K562 (cell line): ENCODE data around the gene RPL22. TPM values are rescaled to one million over a fixed set of nuclear protein-coding genes. Genes with fewer than 3 reads are reported as not detected.

Experiments used
- ATAC-seq: fragments of 200-7000 bp; cut with Tn5 transposase; 3 replicates; pipeline ENCODE4 v1.9.1; 2020; ENCODE audit warnings: moderate library complexity
- BruUV-seq: library from RNA; stranded (reverse); fragments of 400-500 nt; replicated peaks from 2 replicates; lab custom pipeline; 2021; lab: Mats Ljungman, UMichigan
- CTCF ChIA-PET: fragments of 300-600 bp; formaldehyde crosslinking; extraction: SDS; loops from one replicate; lab custom pipeline; 2021; ENCODE audit warnings: low intra/inter-chr PET ratio; lab: Yijun Ruan, JAX
- POLR2A ChIA-PET: fragments of 300-600, 350-650 bp; sonication (Branson Sonifier 250); formaldehyde crosslinking; extraction: SDS; loops from one replicate; lab custom pipeline; 2021; ENCODE audit warnings: antibody characterized with exemption, inconsistent platforms; lab: Yijun Ruan, JAX
- DNase-seq, 4 experiments: peaks; one replicate each; pipeline versions ENCODE4 v3.0.0 to v3.0.0-alpha.2; 2011 to 2018; ENCODE audit warnings: low spot score in 3 of 4, mixed read lengths in 3 of 4; ENCODE audit errors: extremely low read depth in 1 of 4
- FAIRE-seq: peaks from 2 replicates; lab custom pipeline; 2011; peaks lifted over from hg19 to GRCh38; lab: Jason Lieb, UNC
- H2AFZ ChIP-seq: 2 replicates; pipeline ENCODE4 v1.6.0; 2011; ENCODE audit warnings: low read depth, low read length, control low read depth, inconsistent platforms
- H3K27ac ChIP-seq: fragments of 200-600 bp; 3 replicates; pipeline ENCODE4 v1.8.0; 2011; ENCODE audit warnings: low read depth, mild to moderate bottlenecking, control low read depth, inconsistent platforms, low read length, moderate library complexity, mixed read lengths; ENCODE audit errors: extremely low read depth
- H3K27me3 ChIP-seq, 2 experiments: fragments of 300-600 bp in 1 of 2; 2 replicates in 1 of 2; 3 replicates in 1 of 2; pipeline versions ENCODE4 v1.6.0 to v1.8.0; 2011; ENCODE audit warnings: inconsistent platforms in 2 of 2, low read length in 2 of 2, mild to moderate bottlenecking in 1 of 2, mixed read lengths in 1 of 2, moderate library complexity in 1 of 2; ENCODE audit not compliant: control insufficient read depth in 2 of 2, insufficient read depth in 2 of 2
- H3K36me3 ChIP-seq: fragments of 300-600 bp; 3 replicates; pipeline ENCODE4 v1.8.0; 2011; ENCODE audit warnings: mild to moderate bottlenecking, low read length, inconsistent platforms; ENCODE audit not compliant: control insufficient read depth, insufficient read depth
- H3K4me1 ChIP-seq, 2 experiments: fragments of 200-600 bp in 1 of 2; replicated peaks in 1 of 2; 2 replicates in 1 of 2; 3 replicates in 1 of 2; pipeline versions ENCODE4 v1.5.1 to v1.8.0; 2011; ENCODE audit warnings: inconsistent platforms in 2 of 2, low read length in 2 of 2, mild to moderate bottlenecking in 1 of 2, mixed read lengths in 1 of 2, moderate library complexity in 1 of 2; ENCODE audit not compliant: control insufficient read depth in 2 of 2, insufficient read depth in 2 of 2
- H3K4me2 ChIP-seq: 2 replicates; pipeline ENCODE4 v1.6.1; 2011; ENCODE audit warnings: low read length, control low read depth, inconsistent platforms, mixed read lengths; ENCODE audit not compliant: insufficient read depth
- H3K4me3 ChIP-seq: fragments of 200-600 bp; sonication (generic), shearing (Covaris generic); 2 replicates; pipeline ENCODE4 v1.5.1; 2016; ENCODE audit warnings: control low read depth, inconsistent platforms
- H3K79me2 ChIP-seq: fragments of 200-600 bp; 3 replicates; pipeline ENCODE4 v1.8.0; 2011; ENCODE audit warnings: low read length, inconsistent platforms; ENCODE audit not compliant: control insufficient read depth, insufficient read depth
- H3K9ac ChIP-seq, 2 experiments: 2 replicates each; pipeline versions ENCODE4 v1.6.0 to v1.6.1; 2011; ENCODE audit warnings: low read depth in 2 of 2, low read length in 2 of 2, control low read depth in 1 of 2, inconsistent platforms in 1 of 2, mild to moderate bottlenecking in 1 of 2, mixed read lengths in 1 of 2; ENCODE audit not compliant: insufficient read depth in 1 of 2
- H3K9me1 ChIP-seq: one replicate; pipeline ENCODE4 v1.6.0; 2011; ENCODE audit warnings: inconsistent platforms, mild to moderate bottlenecking, low read length, moderate library complexity; ENCODE audit not compliant: control insufficient read depth, insufficient read depth
- H3K9me3 ChIP-seq: replicated peaks from 2 replicates; pipeline ENCODE4 v1.5.1; 2011; ENCODE audit warnings: low read depth, low read length, inconsistent platforms; ENCODE audit not compliant: control insufficient read depth, insufficient read depth
- H4K20me1 ChIP-seq: replicated peaks from 2 replicates; pipeline ENCODE4 v1.6.1; 2011; ENCODE audit warnings: low read length, inconsistent platforms, mixed read lengths; ENCODE audit not compliant: control insufficient read depth, insufficient read depth
- DPF2 ChIP-seq: fragments of 450-650 bp; IDR thresholded peaks from 2 replicates; pipeline ENCODE4 v1.6.1; 2016
- HDAC1 ChIP-seq, 2 experiments: fragments of 450-650 bp; IDR thresholded peaks; 2 replicates each; pipeline ENCODE4 v1.6.1; 2016 to 2017; ENCODE audit warnings: inconsistent platforms in 1 of 2, mild to moderate bottlenecking in 1 of 2, moderate library complexity in 1 of 2
- MEIS2 ChIP-seq: fragments of 450-650 bp; IDR thresholded peaks from 2 replicates; pipeline ENCODE4 v1.6.1; 2014; ENCODE audit warnings: mild to moderate bottlenecking; ENCODE audit not compliant: partially characterized antibody
- ZNF165 ChIP-seq: fragments of 250-450 bp; sonication (Bioruptor Pico); IDR thresholded peaks from 2 replicates; pipeline ENCODE4 v1.4.0; 2020; ENCODE audit warnings: borderline replicate concordance
- WGBS: fragments of 100-300 bp; shearing (Covaris generic); methylation state at CpG from one replicate; pipeline ENCODE4 v1.1.6; 2016; ENCODE audit warnings: low coverage, mixed read lengths; ENCODE audit not compliant: insufficient coverage; ENCODE audit errors: missing lambda C conversion rate; 5-methylcytosine and 5-hydroxymethylcytosine counted together
- in situ Hi-C: fragments of 300-500 bp; cut with MboI; formaldehyde crosslinking; loops from 4 replicates; pipeline ENCODE4 v1.15.0; 2018; ENCODE audit warnings: inconsistent platforms, mixed read lengths
- intact Hi-C: fragments of 100-400 bp; cut with micrococcal nuclease; formaldehyde crosslinking; loops from 2 replicates; pipeline ENCODE4 v1.14.2; 2022
- polyA plus RNA-seq, 8 experiments: library from polyadenylated mRNA; depleted of rRNA in 4 of 8; stranded (reverse) in 5 of 8; unstranded in 3 of 8; fragments of >200 nt; fragmentation: Nextera tagmentation in 2 of 8; fragmentation: Illumina TruSeq in 1 of 8; extraction: Ambion mirVana in 2 of 8; extraction: Trizol in 1 of 8; gene quantifications; 2 replicates each; pipeline versions ENCODE4 v1.2.1 to v1.2.3, GENCODE V29; 2011 to 2014; ENCODE audit warnings: inconsistent platforms in 1 of 8, missing spikeins in 1 of 8
- total RNA-seq, 7 experiments: library from RNA; depleted of rRNA in 6 of 7; stranded (reverse); fragments of >200 nt in 6 of 7; fragmentation: Illumina TruSeq in 2 of 7; extraction: Trizol in 2 of 7; gene quantifications; 2 replicates each; pipeline versions ENCODE4 v1.2.1 to v1.2.3, GENCODE V29; 2011 to 2021; ENCODE audit warnings: low replicate concordance in 1 of 7
- TF ChIP-seq, protein P1 (sequence below): fragments of 450-650 bp; IDR thresholded peaks from 2 replicates; pipeline ENCODE4 v1.6.1; 2016; ENCODE audit warnings: low read depth
- TF ChIP-seq, protein P2 (sequence below): sonication (generic); IDR thresholded peaks from 2 replicates; pipeline ENCODE4 v1.6.1; 2016
- TF ChIP-seq, protein P3 (sequence below), 2 experiments: IDR thresholded peaks in 1 of 2; conservative IDR thresholded peaks in 1 of 2; 2 replicates each; pipeline ENCODE4 v1.6.1; 2016; ENCODE audit warnings: low read depth in 2 of 2, mild to moderate bottlenecking in 1 of 2, missing compliant biosample characterization in 1 of 2, missing genetic modification characterization in 1 of 2, moderate library complexity in 1 of 2

RPL22 gene
- total and polyA plus RNA-seq, 9 of the 15 experiments (the other 6 are each of a cell fraction or from before 2014, with no cell fraction given) = 467 to 1,165 (median 607) TPM

DNA sequence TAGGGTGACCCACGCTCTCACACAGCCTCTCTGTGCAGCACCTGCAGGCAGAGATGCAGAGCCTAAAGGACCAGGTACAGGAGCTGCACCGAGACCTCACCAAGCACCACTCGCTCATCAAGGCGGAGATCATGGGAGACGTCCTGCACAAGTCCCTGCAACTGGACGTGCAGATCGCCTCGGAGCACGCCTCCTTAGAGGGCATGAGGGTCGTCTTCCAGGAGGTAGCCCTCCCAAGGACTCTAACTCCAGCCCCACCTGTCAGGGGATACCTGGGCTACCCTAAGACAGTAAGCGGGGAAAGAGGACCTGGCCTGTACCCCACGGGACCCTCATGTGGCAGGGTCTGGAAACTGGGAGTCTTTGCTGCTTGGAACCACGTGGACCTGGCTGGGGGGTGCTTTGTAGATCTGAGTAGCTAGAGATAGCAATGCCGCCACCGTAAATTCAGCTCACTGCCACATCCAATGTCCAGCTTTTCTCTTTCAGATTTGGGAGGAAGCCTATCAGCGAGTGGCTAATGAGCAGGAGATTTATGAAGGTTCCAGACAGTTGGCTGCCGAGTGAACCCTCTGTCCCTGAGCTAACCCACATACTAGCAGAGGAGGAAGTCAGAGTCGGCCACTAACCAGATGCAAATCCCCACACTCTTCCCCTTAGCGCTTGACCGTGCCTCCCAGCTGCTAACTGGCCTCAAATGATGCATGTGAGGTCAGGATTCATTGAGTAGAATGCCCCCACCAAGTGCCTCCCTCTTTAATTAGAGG, 13.0 kb upstream of the RPL22 start:
- CTCF ChIA-PET = no interaction called here
- TF ChIP-seq HDAC1 (IDR thresholded peaks at IDR 0.05) = no peak
- TF ChIP-seq, protein P1, sequence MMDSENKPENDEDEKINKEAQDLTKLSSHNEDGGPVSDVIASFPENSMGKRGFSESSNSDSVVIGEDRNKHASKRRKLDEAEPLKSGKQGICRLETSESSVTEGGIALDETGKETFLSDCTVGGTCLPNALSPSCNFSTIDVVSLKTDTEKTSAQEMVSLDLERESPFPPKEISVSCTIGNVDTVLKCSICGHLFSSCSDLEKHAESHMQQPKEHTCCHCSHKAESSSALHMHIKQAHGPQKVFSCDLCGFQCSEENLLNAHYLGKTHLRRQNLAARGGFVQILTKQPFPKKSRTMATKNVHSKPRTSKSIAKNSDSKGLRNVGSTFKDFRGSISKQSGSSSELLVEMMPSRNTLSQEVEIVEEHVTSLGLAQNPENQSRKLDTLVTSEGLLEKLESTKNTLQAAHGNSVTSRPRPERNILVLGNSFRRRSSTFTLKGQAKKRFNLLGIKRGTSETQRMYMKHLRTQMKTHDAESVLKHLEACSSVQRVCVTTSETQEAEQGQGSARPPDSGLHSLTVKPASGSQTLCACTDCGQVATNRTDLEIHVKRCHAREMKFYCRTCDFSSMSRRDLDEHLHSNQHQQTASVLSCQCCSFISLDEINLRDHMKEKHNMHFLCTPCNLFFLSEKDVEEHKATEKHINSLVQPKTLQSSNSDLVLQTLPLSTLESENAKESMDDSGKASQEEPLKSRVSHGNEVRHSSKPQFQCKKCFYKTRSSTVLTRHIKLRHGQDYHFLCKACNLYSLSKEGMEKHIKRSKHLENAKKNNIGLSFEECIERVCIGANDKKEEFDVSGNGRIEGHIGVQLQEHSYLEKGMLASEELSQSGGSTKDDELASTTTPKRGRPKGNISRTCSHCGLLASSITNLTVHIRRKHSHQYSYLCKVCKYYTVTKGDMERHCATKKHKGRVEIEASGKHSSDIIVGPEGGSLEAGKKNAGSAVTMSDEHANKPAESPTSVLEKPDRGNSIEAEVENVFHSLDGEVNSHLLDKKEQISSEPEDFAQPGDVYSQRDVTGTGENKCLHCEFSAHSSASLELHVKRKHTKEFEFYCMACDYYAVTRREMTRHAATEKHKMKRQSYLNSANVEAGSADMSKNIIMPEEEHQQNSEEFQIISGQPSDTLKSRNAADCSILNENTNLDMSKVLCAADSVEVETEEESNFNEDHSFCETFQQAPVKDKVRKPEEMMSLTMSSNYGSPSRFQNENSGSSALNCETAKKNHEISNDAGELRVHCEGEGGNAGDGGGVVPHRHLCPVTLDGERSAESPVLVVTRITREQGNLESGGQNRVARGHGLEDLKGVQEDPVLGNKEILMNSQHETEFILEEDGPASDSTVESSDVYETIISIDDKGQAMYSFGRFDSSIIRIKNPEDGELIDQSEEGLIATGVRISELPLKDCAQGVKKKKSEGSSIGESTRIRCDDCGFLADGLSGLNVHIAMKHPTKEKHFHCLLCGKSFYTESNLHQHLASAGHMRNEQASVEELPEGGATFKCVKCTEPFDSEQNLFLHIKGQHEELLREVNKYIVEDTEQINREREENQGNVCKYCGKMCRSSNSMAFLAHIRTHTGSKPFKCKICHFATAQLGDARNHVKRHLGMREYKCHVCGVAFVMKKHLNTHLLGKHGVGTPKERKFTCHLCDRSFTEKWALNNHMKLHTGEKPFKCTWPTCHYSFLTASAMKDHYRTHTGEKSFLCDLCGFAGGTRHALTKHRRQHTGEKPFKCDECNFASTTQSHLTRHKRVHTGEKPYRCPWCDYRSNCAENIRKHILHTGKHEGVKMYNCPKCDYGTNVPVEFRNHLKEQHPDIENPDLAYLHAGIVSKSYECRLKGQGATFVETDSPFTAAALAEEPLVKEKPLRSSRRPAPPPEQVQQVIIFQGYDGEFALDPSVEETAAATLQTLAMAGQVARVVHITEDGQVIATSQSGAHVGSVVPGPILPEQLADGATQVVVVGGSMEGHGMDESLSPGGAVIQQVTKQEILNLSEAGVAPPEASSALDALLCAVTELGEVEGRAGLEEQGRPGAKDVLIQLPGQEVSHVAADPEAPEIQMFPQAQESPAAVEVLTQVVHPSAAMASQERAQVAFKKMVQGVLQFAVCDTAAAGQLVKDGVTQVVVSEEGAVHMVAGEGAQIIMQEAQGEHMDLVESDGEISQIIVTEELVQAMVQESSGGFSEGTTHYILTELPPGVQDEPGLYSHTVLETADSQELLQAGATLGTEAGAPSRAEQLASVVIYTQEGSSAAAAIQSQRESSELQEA = no peak
- peak; percentile 66 for TF ChIP-seq MEIS2
- TF ChIP-seq DPF2 = no peak
- TF ChIP-seq, protein P2, sequence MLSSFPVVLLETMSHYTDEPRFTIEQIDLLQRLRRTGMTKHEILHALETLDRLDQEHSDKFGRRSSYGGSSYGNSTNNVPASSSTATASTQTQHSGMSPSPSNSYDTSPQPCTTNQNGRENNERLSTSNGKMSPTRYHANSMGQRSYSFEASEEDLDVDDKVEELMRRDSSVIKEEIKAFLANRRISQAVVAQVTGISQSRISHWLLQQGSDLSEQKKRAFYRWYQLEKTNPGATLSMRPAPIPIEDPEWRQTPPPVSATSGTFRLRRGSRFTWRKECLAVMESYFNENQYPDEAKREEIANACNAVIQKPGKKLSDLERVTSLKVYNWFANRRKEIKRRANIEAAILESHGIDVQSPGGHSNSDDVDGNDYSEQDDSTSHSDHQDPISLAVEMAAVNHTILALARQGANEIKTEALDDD = peak; percentile 82
- TF ChIP-seq, protein P3, sequence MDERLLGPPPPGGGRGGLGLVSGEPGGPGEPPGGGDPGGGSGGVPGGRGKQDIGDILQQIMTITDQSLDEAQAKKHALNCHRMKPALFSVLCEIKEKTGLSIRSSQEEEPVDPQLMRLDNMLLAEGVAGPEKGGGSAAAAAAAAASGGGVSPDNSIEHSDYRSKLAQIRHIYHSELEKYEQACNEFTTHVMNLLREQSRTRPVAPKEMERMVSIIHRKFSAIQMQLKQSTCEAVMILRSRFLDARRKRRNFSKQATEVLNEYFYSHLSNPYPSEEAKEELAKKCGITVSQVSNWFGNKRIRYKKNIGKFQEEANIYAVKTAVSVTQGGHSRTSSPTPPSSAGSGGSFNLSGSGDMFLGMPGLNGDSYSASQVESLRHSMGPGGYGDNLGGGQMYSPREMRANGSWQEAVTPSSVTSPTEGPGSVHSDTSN (CRISPR knock-in tag; IDR thresholded peaks at IDR 0.05; ENCODE audit: low read depth) = no peak
- TF ChIP-seq, protein P3 (tag; conservative IDR thresholded peaks at IDR 0.05; ENCODE audit: low read depth) = peak; percentile 87
- no peak for TF ChIP-seq ZNF165 (CRISPR knock-in tag)
- no peak for ATAC-seq

More for the DNA sequence above, 13.0 kb upstream of the RPL22 start:
- no peak overlapping the region for H3K4me2 ChIP-seq
- H3K4me1 ChIP-seq = peaks cover 0 to 47% of the 10 kb centered on the region in 2 experiments; a peak in 3 of 5 replicates
- intact Hi-C loops (no loop called here), in situ Hi-C loops (no loop called here)
- no peak for DNase-seq
- H3K9me1 ChIP-seq = peaks cover 4% of the 10 kb centered on the region
- peaks cover 30% of the 10 kb centered on the region for H3K79me2 ChIP-seq
- H3K9me3 ChIP-seq = no peaks in the 10 kb centered on the region
- no peaks in the 10 kb centered on the region for H3K27me3 ChIP-seq
- 75% methylated on average over 19 of the region's 20 CpGs for WGBS
- H4K20me1 ChIP-seq = no peaks in the 10 kb centered on the region
- peaks cover 64% of the 10 kb centered on the region; the same call in 2 of the 3 replicates for H3K36me3 ChIP-seq
- TSS peak; percentile 12 for BruUV-seq
- H2AFZ ChIP-seq = no peak overlapping the region
- H3K9ac ChIP-seq = peak overlapping the region in 1 of 2 experiments; percentile 59; a peak in 1 of 4 replicates
- no peak for FAIRE-seq
- POLR2A ChIA-PET = interaction anchor here (0.6 to 1.5 kb wide), 6 partner anchors 8 to 127 kb away, joined by 3 to 8 read pairs (median 4); partner anchors contain the start of gene RPL22
- H3K27ac ChIP-seq = no peak overlapping the region
- no peak overlapping the region for H3K4me3 ChIP-seq
